Measurements from ENCODE around the gene CACNA1E.

The CACNA1E gene

GRCh38 chr1:181469829-181470228 is 13.5 kb upstream of the CACNA1E start:
- Mint-ChIP-seq H3K36me3 (no peaks in the 10 kb centered on the region), H3K27ac (no peak overlapping the region), H3K4me1 (no peaks in the 10 kb centered on the region), H3K4me3 (no peak overlapping the region), H3K27me3 (peaks cover 21% of the 10 kb centered on the region), H3K9me3 (peaks cover 1% of the 10 kb centered on the region)
- DNase-seq (ENCODE audit: low spot score in 2 of 2) = no peak
- ATAC-seq (ENCODE audit: low read depth) = no peak

GRCh38 chr1:181475580-181475979 is 7.7 kb upstream of the CACNA1E start:
- H3K27me3 Mint-ChIP-seq = peaks cover 8% of the 10 kb centered on the region
- H3K36me3 Mint-ChIP-seq = no peaks in the 10 kb centered on the region
- H3K4me1 Mint-ChIP-seq = no peaks in the 10 kb centered on the region
- no peak overlapping the region for H3K27ac Mint-ChIP-seq
- no peaks in the 10 kb centered on the region for H3K9me3 Mint-ChIP-seq
- H3K4me3 Mint-ChIP-seq = no peak overlapping the region
- ATAC-seq (ENCODE audit: low read depth) (no peak), DNase-seq (ENCODE audit: low spot score in 2 of 2) (no peak)

GRCh38 chr1:181476581-181476980 is 6.7 kb upstream of the CACNA1E start:
- Mint-ChIP-seq H3K36me3 (no peaks in the 10 kb centered on the region), H3K4me1 (peaks cover 2% of the 10 kb centered on the region), H3K27me3 (peaks cover 11% of the 10 kb centered on the region), H3K9me3 (no peaks in the 10 kb centered on the region), H3K4me3 (no peak overlapping the region), H3K27ac (no peak overlapping the region)
- no peak for ATAC-seq (ENCODE audit: low read depth)
- no peak for DNase-seq (ENCODE audit: low spot score in 2 of 2)

- no peaks in the 10 kb centered on the region for H3K9me3 Mint-ChIP-seq
- peaks cover 4% of the 10 kb centered on the region for H3K4me1 Mint-ChIP-seq
- DNase-seq (ENCODE audit: low spot score in 2 of 2) (no peak), ATAC-seq (ENCODE audit: low read depth) (no peak)
- H3K27ac Mint-ChIP-seq = no peak overlapping the region
- H3K27me3 Mint-ChIP-seq = peaks cover 7% of the 10 kb centered on the region
- no peaks in the 10 kb centered on the region for H3K36me3 Mint-ChIP-seq
- H3K4me3 Mint-ChIP-seq = no peak overlapping the region
Measured at GRCh38 chr1:181478306-181478705, 5.0 kb upstream of the CACNA1E start.

- ATAC-seq (ENCODE audit: low read depth) (peak; percentile 67), DNase-seq (ENCODE audit: low spot score in 2 of 2) (peak in 1 of 2 donors; percentile 49)
- peaks cover 12% of the 10 kb centered on the region for H3K4me1 Mint-ChIP-seq
- no peaks in the 10 kb centered on the region for H3K36me3 Mint-ChIP-seq
- no peak overlapping the region for H3K4me3 Mint-ChIP-seq
- no peak overlapping the region for H3K27ac Mint-ChIP-seq
- H3K9me3 Mint-ChIP-seq = no peaks in the 10 kb centered on the region
- H3K27me3 Mint-ChIP-seq = peaks cover 13% of the 10 kb centered on the region
Measured at GRCh38 chr1:181479137-181479745, 4.1 kb upstream of the CACNA1E start.

GRCh38 chr1:181482001-181482430 is 1.3 kb upstream of the CACNA1E start:
- Mint-ChIP-seq H3K36me3 (no peaks in the 10 kb centered on the region), H3K27ac (no peak overlapping the region), H3K4me3 (no peak overlapping the region), H3K27me3 (peaks cover 31% of the 10 kb centered on the region), H3K4me1 (peaks cover 24% of the 10 kb centered on the region), H3K9me3 (no peaks in the 10 kb centered on the region)
- DNase-seq (ENCODE audit: low spot score in 2 of 2) = no peak
- ATAC-seq (ENCODE audit: low read depth) = no peak

- no peak overlapping the region for H3K27ac Mint-ChIP-seq
- peaks cover 24% of the 10 kb centered on the region for H3K4me1 Mint-ChIP-seq
- H3K27me3 Mint-ChIP-seq = peaks cover 32% of the 10 kb centered on the region
- ATAC-seq (ENCODE audit: low read depth) (peak; percentile 44), DNase-seq (ENCODE audit: low spot score in 2 of 2) (no peak)
- no peaks in the 10 kb centered on the region for H3K9me3 Mint-ChIP-seq
- no peaks in the 10 kb centered on the region for H3K36me3 Mint-ChIP-seq
- peak overlapping the region; percentile 76 for H3K4me3 Mint-ChIP-seq
Measured at GRCh38 chr1:181482521-181483284, 614 bp upstream of the CACNA1E start.

GRCh38 chr1:181484821-181485220 is 1.5 kb downstream of the CACNA1E start:
- Mint-ChIP-seq H3K4me1 (peaks cover 24% of the 10 kb centered on the region), H3K27ac (no peak overlapping the region), H3K27me3 (peaks cover 41% of the 10 kb centered on the region), H3K9me3 (no peaks in the 10 kb centered on the region), H3K4me3 (peak overlapping the region; percentile 1), H3K36me3 (no peaks in the 10 kb centered on the region)
- no peak for ATAC-seq (ENCODE audit: low read depth)
- DNase-seq (ENCODE audit: low spot score in 2 of 2) = no peak

- H3K4me3 Mint-ChIP-seq = peak overlapping the region; percentile 59
- H3K27ac Mint-ChIP-seq = no peak overlapping the region
- no peak for DNase-seq (ENCODE audit: low spot score in 2 of 2)
- H3K27me3 Mint-ChIP-seq = peaks cover 41% of the 10 kb centered on the region
- H3K4me1 Mint-ChIP-seq = peaks cover 24% of the 10 kb centered on the region
- peak; percentile 73 for ATAC-seq (ENCODE audit: low read depth)
- no peaks in the 10 kb centered on the region for H3K36me3 Mint-ChIP-seq
- no peaks in the 10 kb centered on the region for H3K9me3 Mint-ChIP-seq
Measured at GRCh38 chr1:181485287-181486097, 2.2 kb downstream of the CACNA1E start.

GRCh38 chr1:181486098-181486420 is 2.7 kb downstream of the CACNA1E start:
- Mint-ChIP-seq H3K36me3 (no peaks in the 10 kb centered on the region), H3K9me3 (no peaks in the 10 kb centered on the region), H3K4me3 (peak overlapping the region; percentile 59), H3K4me1 (peaks cover 24% of the 10 kb centered on the region), H3K27ac (no peak overlapping the region), H3K27me3 (peaks cover 43% of the 10 kb centered on the region)
- ATAC-seq (ENCODE audit: low read depth) (no peak), DNase-seq (ENCODE audit: low spot score in 2 of 2) (no peak)

GRCh38 chr1:181488866-181489265 is 5.5 kb downstream of the CACNA1E start:
- ATAC-seq (ENCODE audit: low read depth) (no peak), DNase-seq (ENCODE audit: low spot score in 2 of 2) (no peak)
- peaks cover 16% of the 10 kb centered on the region for H3K4me1 Mint-ChIP-seq
- no peaks in the 10 kb centered on the region for H3K36me3 Mint-ChIP-seq
- no peaks in the 10 kb centered on the region for H3K9me3 Mint-ChIP-seq
- H3K27ac Mint-ChIP-seq = no peak overlapping the region
- H3K4me3 Mint-ChIP-seq = no peak overlapping the region
- H3K27me3 Mint-ChIP-seq = peaks cover 37% of the 10 kb centered on the region

GRCh38 chr1:181490276-181490675 is 7.0 kb downstream of the CACNA1E start:
- Mint-ChIP-seq H3K27ac (no peak overlapping the region), H3K27me3 (peaks cover 27% of the 10 kb centered on the region), H3K4me1 (peaks cover 9% of the 10 kb centered on the region), H3K4me3 (no peak overlapping the region), H3K36me3 (no peaks in the 10 kb centered on the region), H3K9me3 (no peaks in the 10 kb centered on the region)
- DNase-seq (ENCODE audit: low spot score in 2 of 2) (no peak), ATAC-seq (ENCODE audit: low read depth) (no peak)

- H3K4me1 Mint-ChIP-seq = peaks cover 5% of the 10 kb centered on the region
- H3K36me3 Mint-ChIP-seq = no peaks in the 10 kb centered on the region
- H3K27me3 Mint-ChIP-seq = peaks cover 23% of the 10 kb centered on the region
- DNase-seq (ENCODE audit: low spot score in 2 of 2) (no peak), ATAC-seq (ENCODE audit: low read depth) (no peak)
- no peaks in the 10 kb centered on the region for H3K9me3 Mint-ChIP-seq
- H3K4me3 Mint-ChIP-seq = no peak overlapping the region
- H3K27ac Mint-ChIP-seq = no peak overlapping the region
Measured at GRCh38 chr1:181490740-181491712, 7.7 kb downstream of the CACNA1E start.
